Measurements from ENCODE around the gene PDE4B.

DNA sequence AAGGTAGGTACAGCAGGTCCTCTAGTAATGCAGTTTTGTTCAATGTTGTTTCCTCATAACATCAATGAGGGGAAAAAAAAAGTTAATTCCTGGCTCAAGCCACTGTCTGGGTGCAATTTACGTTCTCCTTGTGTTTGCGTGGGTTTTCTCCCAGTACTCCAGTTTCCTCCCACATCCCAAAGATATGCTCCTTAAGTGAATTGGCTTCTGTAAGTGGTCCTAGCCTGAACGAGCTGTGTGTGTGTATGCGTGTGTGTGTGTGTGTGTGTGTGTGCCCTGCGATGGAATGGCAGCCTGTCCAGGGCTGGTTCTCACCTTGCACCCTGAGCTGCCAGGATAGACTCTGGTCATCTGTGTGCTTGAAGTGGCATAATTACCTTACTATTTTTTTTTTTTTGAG, 332.0 kb downstream of the PDE4B start:
- TF ChIP-seq POLR2A (IDR thresholded peaks at IDR 0.05; ENCODE audit: low read depth, low read length) (no peak), TAF1 (IDR thresholded peaks at IDR 0.05; ENCODE audit: low read depth, low read length) (no peak), POLR2AphosphoS5 (IDR thresholded peaks at IDR 0.05; ENCODE audit: low read depth, low read length) (no peak), SPI1 (IDR thresholded peaks at IDR 0.05; ENCODE audit: low read depth, low read length) (no peak), PAX5 (IDR thresholded peaks at IDR 0.05; ENCODE audit: insufficient read depth, low read length, severe bottlenecking) (no peak)
